CD4-positive, alpha-beta T cell treated with Interleukin-10 for 1 hour (primary cell): ENCODE data around the gene LRP1B.

Experiments
- DNase-seq: peaks from one replicate; pipeline ENCODE4 v3.0.0-alpha.2; 2020

The LRP1B gene

GRCh38 chr2:140639628-140640027 is 1491.2 kb downstream of the LRP1B start:
- DNase-seq: no peak

DNA sequence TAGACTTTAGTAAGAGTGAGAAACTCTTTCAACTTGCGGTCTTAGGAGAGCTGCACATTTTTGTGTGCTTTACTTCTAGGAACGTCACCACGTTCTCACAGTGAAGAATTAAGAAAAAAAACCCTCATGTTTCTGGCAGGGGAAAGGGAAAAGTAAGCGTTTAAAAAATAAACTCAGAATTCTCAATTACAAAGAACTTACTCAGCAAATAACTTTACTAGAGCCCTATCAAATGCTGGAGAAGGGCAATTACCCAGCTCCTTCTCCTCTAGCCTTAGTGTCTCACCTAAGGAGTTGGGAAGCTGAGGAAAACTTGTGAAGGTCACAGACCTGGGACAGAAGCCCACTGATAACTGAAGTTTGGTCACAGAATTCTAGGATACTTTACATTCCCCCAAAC is 1500.3 kb downstream of the LRP1B start:
- no peak for DNase-seq

DNA sequence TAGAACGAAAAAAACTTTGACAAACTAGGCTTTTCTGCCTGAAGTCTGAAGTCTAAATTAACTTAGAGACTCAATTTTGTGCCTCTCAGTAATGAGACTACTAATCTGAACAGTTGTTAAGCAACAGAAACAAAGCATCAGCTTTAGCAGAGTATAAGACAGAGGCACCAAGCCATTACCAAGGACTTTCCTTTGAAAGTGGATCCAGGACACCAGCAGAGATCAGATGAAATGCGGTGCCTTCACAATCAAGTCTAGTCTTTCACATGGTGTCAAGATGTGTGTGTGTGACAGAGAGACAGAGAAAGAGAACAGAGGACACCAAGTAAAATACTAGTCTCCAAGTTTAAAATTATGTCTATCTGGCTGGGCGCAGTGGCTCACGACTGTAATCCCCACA is 1502.9 kb downstream of the LRP1B start:
- DNase-seq: no peak

DNA sequence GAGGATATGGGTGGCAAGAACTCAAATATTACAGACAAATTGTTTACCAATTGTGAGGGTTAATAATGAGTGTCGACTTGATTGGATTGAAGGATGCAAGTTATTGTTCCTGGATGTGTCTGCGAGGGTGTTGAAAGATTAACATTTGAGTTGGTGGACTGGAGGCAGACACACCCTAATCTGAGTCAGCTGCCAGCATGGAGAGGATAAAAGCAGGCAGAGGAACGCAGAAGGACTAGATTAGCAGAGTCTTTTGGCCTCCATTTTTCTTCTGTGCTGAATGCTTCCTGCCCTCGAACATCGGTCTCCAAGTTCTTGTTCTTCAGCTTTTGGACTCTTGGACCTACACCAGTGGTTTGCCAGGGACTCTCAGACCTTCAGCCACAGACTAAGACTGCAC is 1503.7 kb downstream of the LRP1B start:
- DNase-seq: no peak

DNA sequence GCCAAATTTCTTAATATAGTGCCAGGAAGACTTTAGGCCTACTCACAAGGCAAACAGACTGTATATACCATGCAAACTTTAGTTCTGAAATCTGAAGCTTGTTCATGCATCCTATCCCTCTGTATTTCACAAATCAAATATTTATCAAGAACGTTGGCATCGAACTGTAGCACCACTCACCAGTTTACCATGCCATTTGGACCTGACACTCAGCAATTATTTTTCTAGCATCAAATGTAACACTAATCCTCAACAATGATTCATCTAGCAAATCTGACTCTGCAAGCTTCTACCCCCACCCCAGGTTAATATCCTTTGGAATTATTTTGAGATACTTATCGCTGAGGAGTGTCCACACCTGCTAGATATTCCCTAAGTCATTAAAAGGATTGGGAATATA is 1506.6 kb downstream of the LRP1B start:
- no peak for DNase-seq

DNA sequence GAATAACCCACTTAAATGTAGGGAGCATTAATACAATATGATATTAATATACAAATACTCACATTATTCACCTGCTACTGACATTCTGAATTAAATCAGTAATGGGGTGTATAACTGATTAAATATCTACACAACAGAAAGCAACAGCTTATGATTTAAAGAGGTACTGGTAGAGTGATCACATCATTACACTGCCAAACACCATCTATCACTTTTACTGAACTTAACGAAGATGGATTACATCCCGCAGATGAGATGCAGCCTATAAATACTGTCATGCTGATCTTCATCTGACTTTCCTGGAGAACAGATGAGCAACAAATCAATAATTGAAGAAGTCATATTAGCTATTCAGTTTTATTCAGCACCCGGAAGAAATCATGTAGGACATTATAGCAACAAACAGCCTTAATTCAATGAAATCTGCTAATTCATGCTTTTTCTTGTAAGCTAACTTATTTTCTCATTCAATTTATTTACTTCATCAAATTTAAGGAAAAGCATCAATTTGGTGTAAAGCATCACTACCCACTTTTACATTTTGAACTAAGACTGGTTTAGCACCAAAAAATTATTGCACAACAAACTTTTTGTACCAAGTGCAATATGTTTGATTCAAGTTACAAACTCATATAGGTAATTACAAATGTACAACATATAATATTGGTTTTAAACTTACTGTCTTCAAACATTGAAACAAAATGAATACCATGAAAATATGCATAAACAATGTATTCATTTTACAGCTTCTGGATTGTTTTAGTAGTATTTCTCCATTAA is 1509.0 kb downstream of the LRP1B start:
- DNase-seq: no peak

DNA sequence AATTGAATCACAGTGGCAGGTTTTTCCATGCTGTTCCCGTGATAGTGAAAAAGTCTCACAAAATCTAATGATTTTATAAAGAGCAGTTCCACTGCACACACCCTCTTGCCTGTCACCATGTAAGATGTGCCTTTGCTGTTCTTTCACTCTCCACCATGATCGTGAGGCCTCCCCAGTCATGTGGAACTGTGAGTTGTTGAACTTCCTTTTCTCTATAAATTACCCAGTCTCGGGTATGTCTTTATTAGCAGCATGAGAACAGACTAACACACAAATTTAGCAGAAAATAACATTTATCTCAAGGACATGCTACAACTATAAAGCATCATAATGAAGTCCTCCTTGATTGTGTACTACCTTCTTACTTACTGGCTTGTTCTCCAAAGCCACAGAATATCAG is 1526.0 kb downstream of the LRP1B start:
- DNase-seq: no peak

DNA sequence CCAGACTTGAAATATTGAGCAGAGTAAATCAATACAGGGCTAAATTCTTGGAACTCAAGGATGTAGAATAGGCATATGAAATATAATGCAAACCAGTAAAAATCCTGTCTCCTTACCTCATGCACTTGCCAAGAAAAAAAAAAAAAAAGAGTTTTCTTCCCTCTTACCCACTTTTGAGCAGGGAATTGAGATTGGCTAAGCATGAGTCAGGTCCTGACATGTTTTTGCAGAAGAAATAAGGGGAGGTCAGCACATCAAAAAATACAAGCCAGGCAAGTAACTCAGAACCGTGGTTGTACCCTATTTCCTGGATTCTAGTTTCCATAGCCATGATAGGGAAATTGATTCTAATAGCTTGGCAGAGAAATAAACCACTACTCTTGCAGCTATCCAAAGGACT is 1526.7 kb downstream of the LRP1B start:
- no peak for DNase-seq

DNA sequence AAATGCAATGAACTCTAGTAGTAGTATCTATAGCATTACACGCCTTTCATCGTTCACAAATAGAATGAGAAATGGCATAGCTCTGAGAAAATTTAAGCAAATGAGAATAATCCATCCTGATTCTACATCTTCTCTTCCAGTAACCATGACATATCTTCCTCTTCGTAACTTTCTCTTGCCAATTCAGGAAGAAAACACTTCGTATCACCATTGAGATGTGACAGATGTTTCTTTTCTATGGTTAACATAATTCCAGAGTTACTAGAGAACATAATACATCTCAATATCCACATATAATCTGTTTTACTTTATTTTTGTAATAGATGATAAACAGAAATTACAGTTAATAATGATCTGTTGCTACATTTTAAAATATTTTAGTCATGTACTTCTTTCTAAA is 1527.4 kb downstream of the LRP1B start:
- DNase-seq: no peak

DNA sequence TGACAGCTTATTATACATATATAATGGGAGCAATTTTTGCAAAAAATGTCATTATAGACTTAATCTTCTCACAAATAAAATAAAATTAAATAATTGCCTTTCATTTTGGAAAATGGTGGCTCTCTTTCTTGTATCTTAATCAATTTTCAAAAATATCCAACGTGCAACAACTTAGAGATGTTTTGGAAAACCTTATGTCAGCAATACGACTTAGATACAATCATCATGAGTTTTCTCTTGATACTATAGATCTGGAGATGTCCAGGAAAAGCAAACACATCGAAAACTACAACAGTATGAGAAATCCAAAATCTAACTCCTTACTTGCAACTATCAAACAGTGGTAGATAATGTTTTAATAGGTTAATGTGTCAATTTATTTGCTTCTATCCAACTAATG is 1529.0 kb downstream of the LRP1B start:
- no peak for DNase-seq

GRCh38 chr2:140601342-140601741 is 1529.5 kb downstream of the LRP1B start:
- no peak for DNase-seq

DNA sequence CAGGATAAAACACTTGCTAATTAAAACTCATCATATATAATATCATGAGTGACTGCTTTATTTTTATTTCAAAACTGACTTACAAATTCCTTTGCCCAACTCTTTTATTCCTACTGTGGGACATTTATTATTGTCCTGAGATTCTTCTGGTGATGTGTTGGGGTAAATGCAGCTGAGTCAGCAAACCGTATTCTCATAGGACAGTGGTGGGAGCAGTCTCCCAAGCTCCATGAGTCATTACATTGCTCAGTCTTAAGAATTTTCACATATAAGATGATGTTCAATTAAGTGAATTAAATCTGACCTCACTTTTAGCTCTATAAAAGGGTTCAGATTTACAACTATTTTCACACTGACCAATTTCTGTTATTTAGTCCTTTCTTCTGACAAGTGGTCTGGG is 1530.7 kb downstream of the LRP1B start:
- no peak for DNase-seq

DNA sequence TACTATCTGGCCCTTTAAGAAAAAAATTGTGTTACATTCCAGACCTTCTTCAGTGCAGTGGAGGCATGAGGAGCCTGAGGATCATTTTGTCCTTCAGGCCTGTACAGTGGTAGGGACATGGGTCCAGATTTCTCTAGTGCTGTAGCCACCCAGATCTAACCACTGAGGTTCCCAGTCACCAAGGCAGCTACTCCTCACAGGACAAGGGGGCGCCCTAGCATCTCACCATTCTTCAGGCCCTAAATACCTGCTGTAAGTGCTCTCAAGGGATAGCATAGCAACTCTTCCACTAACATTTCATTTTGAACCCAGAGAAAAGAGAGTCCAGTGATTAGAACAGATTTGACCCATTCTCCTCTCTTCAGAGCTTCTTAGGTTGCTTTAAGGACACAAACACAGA is 1533.0 kb downstream of the LRP1B start:
- DNase-seq: no peak

GRCh38 chr2:140597205-140597604 is 1533.6 kb downstream of the LRP1B start:
- DNase-seq: no peak

- DNase-seq: no peak
Measured at GRCh38 chr2:140596447-140596846, 1534.4 kb downstream of the LRP1B start.

DNA sequence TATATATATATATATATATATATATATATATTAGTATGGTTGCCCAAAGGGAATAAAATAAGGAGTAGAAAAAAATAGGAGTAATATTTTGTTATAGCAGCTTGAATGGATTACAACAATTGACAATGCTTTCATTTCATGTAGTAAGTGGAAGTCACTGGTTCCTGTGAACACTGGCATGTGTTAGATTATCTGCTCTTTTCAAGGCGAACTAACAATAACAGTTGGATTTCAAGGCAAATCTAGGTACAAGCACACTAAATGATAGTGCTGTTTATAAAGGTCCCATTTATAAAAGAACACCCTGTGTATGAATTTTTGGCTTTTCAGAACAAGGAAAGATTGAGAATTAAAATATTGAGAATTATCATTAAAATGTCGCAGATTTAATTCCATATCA is 1535.7 kb downstream of the LRP1B start:
- DNase-seq: no peak

DNA sequence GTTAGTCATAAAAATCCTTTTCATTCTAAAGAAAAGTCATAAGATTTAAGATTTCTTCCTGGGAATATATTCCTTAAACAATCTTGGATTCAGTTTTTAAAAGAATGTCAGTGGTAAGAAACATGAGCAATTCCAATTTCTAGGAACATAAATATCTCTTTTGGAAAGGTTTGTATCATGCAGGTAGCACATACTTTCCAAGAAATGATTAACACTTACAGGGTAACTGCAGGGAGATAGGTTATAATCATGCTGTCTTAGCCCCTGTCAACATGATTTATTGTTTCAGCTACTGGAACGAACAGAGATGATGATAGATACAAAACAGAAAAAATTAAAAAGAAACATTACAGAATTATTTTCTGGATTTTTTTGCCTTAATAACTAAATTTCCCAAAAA is 1537.7 kb downstream of the LRP1B start:
- DNase-seq: no peak

- no peak for DNase-seq
Measured at GRCh38 chr2:140589696-140590095, 1541.1 kb downstream of the LRP1B start.

GRCh38 chr2:140589273-140589672 is 1541.5 kb downstream of the LRP1B start:
- no peak for DNase-seq

DNA sequence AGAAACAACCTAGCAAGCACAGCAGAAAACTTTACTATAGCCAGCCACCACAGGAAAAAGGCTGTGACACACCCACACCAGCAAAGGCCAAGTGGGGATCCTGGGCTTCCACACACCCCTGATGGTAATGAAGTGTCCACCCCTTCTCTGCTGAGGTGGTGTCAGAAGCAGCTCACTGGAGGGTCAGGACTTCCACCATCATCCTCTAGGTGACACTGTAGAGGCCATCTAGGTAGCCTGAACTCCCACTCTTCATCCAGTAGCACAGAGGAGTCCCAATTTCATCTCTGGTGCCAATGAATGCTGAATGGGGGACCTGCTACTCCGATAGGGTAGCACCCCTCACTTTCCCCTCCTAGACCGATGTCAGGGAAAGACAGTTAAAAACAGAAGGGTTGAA is 1544.4 kb downstream of the LRP1B start:
- DNase-seq: no peak

- DNase-seq: no peak
Measured at GRCh38 chr2:140585016-140585415, 1545.8 kb downstream of the LRP1B start.

- DNase-seq: no peak
Measured at GRCh38 chr2:140584471-140584870, 1546.3 kb downstream of the LRP1B start.

DNA sequence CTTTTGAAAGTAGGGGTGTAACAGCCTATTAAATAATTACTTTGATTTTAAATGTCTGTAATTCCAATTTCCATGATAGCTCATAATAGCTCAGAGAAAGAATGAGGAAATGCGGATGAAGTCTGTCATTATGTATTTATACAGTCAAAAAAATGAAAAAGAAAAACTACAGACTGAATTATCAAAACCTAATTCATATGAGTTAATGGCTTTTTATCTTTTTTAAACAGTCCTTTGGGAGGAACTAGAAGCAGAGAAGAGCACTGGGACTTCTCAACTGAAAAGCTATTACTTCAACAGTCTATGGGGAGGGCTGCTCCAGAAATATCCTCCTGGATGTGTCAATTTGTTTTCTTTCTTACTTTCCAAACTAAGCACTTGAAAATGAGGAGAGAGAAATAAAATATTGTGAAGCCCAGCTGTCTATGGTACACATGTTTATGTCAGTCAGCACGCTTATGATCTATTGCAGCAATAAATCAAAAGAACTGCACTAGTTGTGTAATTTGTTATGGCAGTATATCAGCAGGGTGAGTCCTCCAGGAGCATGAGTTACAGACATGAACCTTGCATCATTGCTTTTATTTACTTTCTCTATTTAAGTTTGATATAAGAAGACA is 1550.2 kb downstream of the LRP1B start:
- DNase-seq: no peak

DNA sequence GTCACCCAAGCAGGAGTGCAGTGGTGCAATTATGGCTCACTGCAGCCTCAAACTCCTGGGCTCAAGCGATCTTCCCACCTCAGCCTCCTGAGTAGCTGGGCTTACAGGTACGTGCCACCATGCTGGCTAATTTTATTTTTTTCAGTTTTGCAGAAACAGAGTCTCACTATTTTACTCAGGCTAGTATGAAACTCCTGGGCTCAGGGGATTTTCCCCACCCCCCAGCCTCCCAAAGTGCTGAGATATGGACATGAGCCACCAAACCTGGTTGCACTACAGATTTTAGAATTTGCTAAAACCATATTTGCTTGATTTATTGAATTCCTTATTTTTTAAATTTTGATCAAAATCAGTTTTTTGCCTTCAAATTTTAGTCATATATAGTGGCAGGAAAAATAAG is 1553.4 kb downstream of the LRP1B start:
- DNase-seq: no peak

- DNase-seq: no peak
Measured at GRCh38 chr2:140567734-140568133, 1563.1 kb downstream of the LRP1B start.
